Thyroid gland (tissue), 4 donors: Measurements from ENCODE around the gene ADARB2. TPM values are rescaled to one million over a fixed set of nuclear protein-coding genes. Genes with fewer than 3 reads are reported as not detected.
"Not testable (repeated sequence)": the region's sequence is repeated elsewhere in the genome, so short reads cannot be mapped to it uniquely, and the experiment has no call there.

ENCODE experiments used
- DNase-seq, 2 donors: peaks; one replicate each; pipeline ENCODE4 v3.0.0-alpha.2; 2019
- H3K27ac ChIP-seq, 3 donors: fragments of 200-600 bp; sonication (generic); 1 replicate in 2 of 3; 2 replicates in 1 of 3; pipeline ENCODE4 v1.5.1; 2016 to 2019; ENCODE audit warnings: mild to moderate bottlenecking in 1 of 3, moderate library complexity in 1 of 3
- H3K27me3 ChIP-seq: fragments of 200-600 bp; sonication (generic); one replicate; pipeline ENCODE4 v1.5.1; 2019
- H3K36me3 ChIP-seq, 2 donors: fragments of 200-600 bp; sonication (generic); one replicate each; pipeline ENCODE4 v1.5.1; 2016 to 2019
- H3K4me1 ChIP-seq, 2 donors: fragments of 200-600 bp; sonication (generic); one replicate each; pipeline ENCODE4 v1.5.1; 2017 to 2019
- H3K4me3 ChIP-seq, 3 donors: fragments of 200-600 bp; sonication (generic); replicated peaks in 1 of 3; 1 replicate in 2 of 3; 2 replicates in 1 of 3; pipeline ENCODE4 v1.5.1; 2016; ENCODE audit warnings: mild to moderate bottlenecking in 1 of 3
- H3K9me3 ChIP-seq: fragments of 200-600 bp; sonication (generic); one replicate; pipeline ENCODE4 v1.5.1; 2017
- CTCF ChIP-seq, 6 experiments: fragments of 200-600 bp in 3 of 6; fragments of 450-650 bp in 3 of 6; sonication (generic) in 3 of 6; IDR thresholded peaks; one replicate each; pipeline ENCODE4 v1.5.1; 2016 to 2019; ENCODE audit warnings: antibody characterized with exemption in 6 of 6, mild to moderate bottlenecking in 2 of 6, inconsistent platforms in 1 of 6, moderate library complexity in 1 of 6
- POLR2A ChIP-seq, 2 donors: fragments of 450-650 bp; IDR thresholded peaks; one replicate each; pipeline ENCODE4 v1.6.1; 2017; ENCODE audit warnings: antibody characterized with exemption in 2 of 2, mild to moderate bottlenecking in 2 of 2, moderate library complexity in 1 of 2
- WGBS, 2 donors: methylation state at CpG; one replicate each; pipeline ENCODE4 v1.1.5; 2017; 5-methylcytosine and 5-hydroxymethylcytosine counted together
- intact Hi-C: fragments of 100-400 bp; cut with DNase I; formaldehyde crosslinking; loops from one replicate; pipeline ENCODE4 v1.15.1; 2023
- total RNA-seq, 4 donors: library from RNA; depleted of rRNA; stranded (reverse); fragments of >200 nt; gene quantifications; one replicate each; pipeline ENCODE4 v1.2.3, GENCODE V29; 2016

The ADARB2 gene
- total RNA-seq, 4 donors from 2014 or later = 0.08 to 0.15 TPM; not detected in 2

- intact Hi-C loops = no loop called here
- no peak overlapping the region for H3K27ac ChIP-seq
- no peak overlapping the region for H3K4me3 ChIP-seq
- DNase-seq = no peak
- no peaks in the 10 kb centered on the region for H3K9me3 ChIP-seq
- 85 to 89% methylated on average over 22 of the region's 22 CpGs for WGBS, 2 donors
- no peaks in the 10 kb centered on the region for H3K27me3 ChIP-seq
- no peaks in the 10 kb centered on the region for H3K4me1 ChIP-seq
- no peaks in the 10 kb centered on the region for H3K36me3 ChIP-seq
- TF ChIP-seq CTCF (IDR thresholded peaks at IDR 0.05) = no peak
- no peak for TF ChIP-seq POLR2A (IDR thresholded peaks at IDR 0.05)
Measured at GRCh38 chr10:1626410-1626809, 110.9 kb downstream of the ADARB2 start.

- WGBS, 2 donors = 94 to 95% methylated on average over 11 of the region's 11 CpGs
- Histone ChIP-seq H3K36me3 (no peaks in the 10 kb centered on the region), H3K4me3 (no peak overlapping the region), H3K4me1 (no peaks in the 10 kb centered on the region), H3K27ac (no peak overlapping the region), H3K27me3 (no peaks in the 10 kb centered on the region), H3K9me3 (no peaks in the 10 kb centered on the region)
- intact Hi-C loops = no loop called here
- TF ChIP-seq CTCF (IDR thresholded peaks at IDR 0.05) = no peak
- no peak for DNase-seq
Measured at GRCh38 chr10:1625731-1626130, 111.6 kb downstream of the ADARB2 start.

- DNase-seq = no peak
- Histone ChIP-seq H3K4me3 (no peak overlapping the region), H3K4me1 (no peaks in the 10 kb centered on the region), H3K9me3 (no peaks in the 10 kb centered on the region), H3K27me3 (no peaks in the 10 kb centered on the region), H3K27ac (no peak overlapping the region), H3K36me3 (no peaks in the 10 kb centered on the region)
- TF ChIP-seq CTCF (IDR thresholded peaks at IDR 0.05) = no peak
- no peak for TF ChIP-seq POLR2A (IDR thresholded peaks at IDR 0.05)
- 81 to 88% methylated on average over 9 of the region's 9 CpGs for WGBS, 2 donors
- intact Hi-C loops = no loop called here
Measured at GRCh38 chr10:1625079-1625478, 112.2 kb downstream of the ADARB2 start.

- DNase-seq = no peak
- 71 to 74% methylated on average over 12 of the region's 12 CpGs for WGBS, 2 donors
- H3K36me3 ChIP-seq = no peaks in the 10 kb centered on the region
- H3K9me3 ChIP-seq = no peaks in the 10 kb centered on the region
- intact Hi-C loops = no loop called here
- no peaks in the 10 kb centered on the region for H3K27me3 ChIP-seq
- TF ChIP-seq CTCF (IDR thresholded peaks at IDR 0.05) (no peak), POLR2A (IDR thresholded peaks at IDR 0.05) (no peak)
- H3K27ac ChIP-seq = no peak overlapping the region
- H3K4me3 ChIP-seq = no peak overlapping the region
- no peaks in the 10 kb centered on the region for H3K4me1 ChIP-seq
Measured at GRCh38 chr10:1624240-1624639, 113.1 kb downstream of the ADARB2 start.

- H3K9me3 ChIP-seq = no peaks in the 10 kb centered on the region
- no peaks in the 10 kb centered on the region for H3K4me1 ChIP-seq
- DNase-seq = no peak
- no peak for TF ChIP-seq CTCF (IDR thresholded peaks at IDR 0.05)
- no peak for TF ChIP-seq POLR2A (IDR thresholded peaks at IDR 0.05)
- intact Hi-C loops = no loop called here
- H3K36me3 ChIP-seq = no peaks in the 10 kb centered on the region
- H3K27ac ChIP-seq = no peak overlapping the region
- no peak overlapping the region for H3K4me3 ChIP-seq
- no peaks in the 10 kb centered on the region for H3K27me3 ChIP-seq
Measured at GRCh38 chr10:1620803-1621202, 116.5 kb downstream of the ADARB2 start.

GRCh38 chr10:1617376-1618317 lies 119.7 kb downstream of the ADARB2 start:
- intact Hi-C loops, H3K4me3 ChIP-seq, H3K36me3 ChIP-seq, H3K27ac ChIP-seq, H3K9me3 ChIP-seq, H3K4me1 ChIP-seq, DNase-seq, H3K27me3 ChIP-seq: not testable (repeated sequence)
- WGBS, 2 donors = 19 to 34% methylated on average over 6 to 8 of the region's 13 CpGs

- H3K4me3 ChIP-seq, DNase-seq, H3K9me3 ChIP-seq, intact Hi-C loops, H3K36me3 ChIP-seq, H3K27me3 ChIP-seq, H3K4me1 ChIP-seq, H3K27ac ChIP-seq: not testable (repeated sequence)
- 49 to 63% methylated on average over 8 to 9 of the region's 9 CpGs for WGBS, 2 donors
Measured at GRCh38 chr10:1616701-1617100, 120.6 kb downstream of the ADARB2 start.
